NT2/D1 (cell line): ENCODE data around the gene ECM2.

Experiments
- SUZ12 ChIP-seq: IDR thresholded peaks from 2 replicates; pipeline ENCODE4 v1.6.1; 2011; ENCODE audit not compliant: insufficient read length, insufficient read depth; ENCODE audit errors: extremely low read depth
- YY1 ChIP-seq: IDR thresholded peaks from 2 replicates; pipeline ENCODE4 v1.6.1; 2011; ENCODE audit not compliant: insufficient read length, insufficient read depth
- ZNF274 ChIP-seq: IDR thresholded peaks from 2 replicates; pipeline ENCODE4 v1.6.1; 2011; ENCODE audit warnings: mild to moderate bottlenecking, low read depth, low read length

GRCh38 chr9:92517046-92517445 is 18.7 kb downstream of the ECM2 start:
- TF ChIP-seq ZNF274, result no peak
- no peak for TF ChIP-seq SUZ12
- no peak for TF ChIP-seq YY1
